ENCODE measurements around the gene LMNTD1.
"Not testable (repeated sequence)": the region's sequence is repeated elsewhere in the genome, so short reads cannot be mapped to it uniquely, and the experiment has no call there.

The LMNTD1 gene, protein sequence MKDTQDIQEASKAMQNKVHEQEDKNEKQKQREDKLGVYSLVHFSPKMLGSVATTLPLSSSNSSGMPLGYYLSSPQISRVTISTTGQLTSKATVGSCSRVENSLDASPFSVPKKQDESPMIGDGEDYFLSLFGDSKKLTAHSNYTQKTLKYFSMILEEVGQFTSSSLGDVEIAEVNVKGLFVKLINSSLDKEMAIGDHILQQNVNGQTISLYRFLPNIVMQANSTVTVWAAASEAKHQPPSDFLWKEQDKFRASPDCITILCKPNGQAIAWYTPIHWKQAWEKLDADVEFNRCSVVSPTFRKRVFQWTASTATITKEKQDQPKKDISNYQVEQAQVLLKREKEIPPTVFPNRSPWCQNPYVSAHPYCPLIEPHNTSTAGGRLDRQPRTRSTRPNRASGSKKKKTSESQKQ

DNA sequence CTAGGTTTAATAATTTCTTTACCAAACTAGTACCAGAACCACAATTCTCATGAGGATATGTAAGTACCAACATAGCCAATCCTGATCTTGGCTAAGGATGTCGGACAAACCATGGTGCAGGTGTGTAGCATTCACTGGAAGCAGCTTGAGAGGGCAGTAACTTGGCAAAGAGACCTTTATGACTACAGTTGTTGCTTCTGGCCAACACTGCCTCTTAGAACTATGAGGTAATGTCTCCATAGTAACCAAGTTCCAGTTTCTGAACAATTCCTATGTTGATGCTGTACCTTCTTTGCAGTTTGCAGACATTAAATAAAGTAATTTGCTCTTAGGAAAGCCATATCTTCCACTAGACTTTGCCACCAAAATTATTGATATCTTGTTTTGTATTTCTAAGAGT, at the start of gene LMNTD1:
TSS of gene LMNTD1 (minus strand) at position 186 of the 400 bp plus-strand sequence. CDS start 324 bp downstream, outside the sequence.
- DNase-seq: no peak

DNA sequence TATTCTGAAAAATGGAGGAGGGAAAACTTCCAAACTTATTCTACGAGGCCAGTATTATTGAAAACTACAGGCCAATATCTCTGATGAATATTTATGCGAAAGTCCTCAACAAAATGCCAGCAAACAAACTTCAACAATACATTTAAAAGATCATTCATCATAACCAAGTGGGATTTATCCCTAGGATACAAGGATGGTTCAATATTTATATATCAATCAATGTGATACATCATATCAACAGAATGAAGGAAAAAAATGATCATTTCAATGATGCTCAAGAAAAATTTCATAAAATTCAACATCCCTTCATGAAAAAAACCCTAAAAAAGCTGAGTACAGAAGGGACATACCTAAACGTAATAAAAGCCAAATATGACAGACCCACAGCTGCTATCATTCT, 45.9 kb upstream of the LMNTD1 start:
- no peak for DNase-seq

DNA sequence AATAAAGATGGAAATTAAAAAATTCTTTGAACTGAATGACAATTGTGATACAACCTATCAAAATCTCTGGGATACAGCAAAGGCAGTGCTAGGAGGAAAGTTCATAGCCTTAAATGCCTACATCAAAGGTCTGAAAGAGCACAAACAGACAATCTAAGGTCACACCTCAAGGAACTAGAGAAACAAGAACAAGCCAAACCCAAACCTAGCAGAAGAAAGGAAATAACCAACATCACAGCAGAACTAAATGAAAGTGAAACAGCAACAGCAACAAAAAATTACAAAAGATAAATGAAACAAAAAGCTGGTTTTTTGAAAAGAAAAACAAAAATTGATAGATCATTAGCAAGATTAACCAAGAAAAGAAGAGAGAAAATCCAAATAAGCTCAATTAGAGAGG, 42.4 kb upstream of the LMNTD1 start:
- not testable (repeated sequence) for DNase-seq

DNA sequence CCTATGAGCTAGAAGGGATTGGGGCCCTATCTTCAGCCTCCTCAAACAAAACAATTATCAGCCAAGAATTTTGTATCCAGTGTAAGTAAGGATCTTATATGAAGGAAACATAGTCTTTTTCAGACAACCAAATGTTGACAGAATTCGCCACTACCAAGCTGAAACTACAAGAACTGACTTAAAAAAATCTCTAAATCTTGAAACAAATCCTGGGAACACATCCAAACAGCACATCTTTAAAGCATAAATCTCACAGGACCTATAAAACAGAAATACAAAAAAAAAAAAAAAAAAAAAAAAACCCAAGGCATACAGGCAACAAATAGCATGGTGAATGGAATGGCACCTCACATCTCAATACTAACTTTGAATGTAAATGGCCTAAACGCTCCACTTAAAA, 41.3 kb upstream of the LMNTD1 start:
- no peak for DNase-seq

DNA sequence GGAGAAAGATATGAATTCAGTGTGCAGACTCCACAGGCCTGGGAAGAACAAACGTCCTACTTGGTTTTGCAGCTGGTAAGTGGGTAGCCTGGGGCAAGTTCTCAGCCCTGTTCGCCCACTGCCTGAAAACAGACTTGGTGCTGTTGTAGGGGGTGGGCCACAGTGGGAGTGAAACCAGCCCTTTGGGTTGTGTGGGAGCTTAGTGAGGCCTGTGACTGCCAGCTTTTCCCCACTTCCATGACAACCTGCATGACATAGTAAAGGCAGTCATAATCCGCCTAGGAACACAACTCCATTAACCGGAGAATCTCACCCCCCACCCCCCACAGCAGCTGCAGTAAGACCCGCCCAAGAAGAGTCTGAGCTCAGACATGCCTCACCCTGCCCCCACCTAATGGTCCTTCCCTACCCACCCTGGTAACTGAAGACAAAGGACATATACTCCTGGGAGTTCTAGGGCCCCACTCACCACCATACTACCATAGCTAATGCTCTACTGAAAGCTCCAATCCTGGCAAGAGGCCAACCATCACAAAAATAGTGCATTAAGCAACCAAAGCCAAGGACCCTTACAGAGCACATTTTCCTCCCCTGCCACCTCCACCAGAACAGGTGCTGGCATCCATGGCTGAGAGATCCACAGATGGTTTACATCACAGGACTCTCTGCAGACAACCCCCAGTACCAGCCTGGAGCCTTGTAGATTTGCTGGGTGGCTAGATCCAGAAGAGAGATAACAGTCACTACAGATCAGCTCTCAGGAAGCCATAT, 39.8 kb upstream of the LMNTD1 start:
- no peak for DNase-seq

DNA sequence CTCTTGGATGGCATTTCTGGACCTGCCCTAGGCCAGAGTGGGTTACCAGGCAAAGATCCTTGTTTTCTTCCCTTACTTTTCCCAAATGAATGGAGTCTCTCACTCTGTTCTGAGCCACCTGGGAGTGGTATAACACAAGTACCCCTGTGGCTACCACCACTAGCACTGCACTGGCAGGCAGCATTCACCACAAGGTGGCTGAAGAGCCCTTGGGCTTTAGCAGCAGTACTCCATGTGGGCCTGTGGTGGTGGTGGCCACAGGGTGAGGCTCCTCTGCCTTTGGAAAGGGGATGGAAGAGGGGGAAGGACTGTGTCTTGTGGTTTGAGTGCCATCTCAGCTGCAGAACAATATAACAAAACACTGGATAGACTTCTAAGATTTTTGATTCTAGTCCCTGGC, 38.1 kb upstream of the LMNTD1 start:
- no peak for DNase-seq

DNA sequence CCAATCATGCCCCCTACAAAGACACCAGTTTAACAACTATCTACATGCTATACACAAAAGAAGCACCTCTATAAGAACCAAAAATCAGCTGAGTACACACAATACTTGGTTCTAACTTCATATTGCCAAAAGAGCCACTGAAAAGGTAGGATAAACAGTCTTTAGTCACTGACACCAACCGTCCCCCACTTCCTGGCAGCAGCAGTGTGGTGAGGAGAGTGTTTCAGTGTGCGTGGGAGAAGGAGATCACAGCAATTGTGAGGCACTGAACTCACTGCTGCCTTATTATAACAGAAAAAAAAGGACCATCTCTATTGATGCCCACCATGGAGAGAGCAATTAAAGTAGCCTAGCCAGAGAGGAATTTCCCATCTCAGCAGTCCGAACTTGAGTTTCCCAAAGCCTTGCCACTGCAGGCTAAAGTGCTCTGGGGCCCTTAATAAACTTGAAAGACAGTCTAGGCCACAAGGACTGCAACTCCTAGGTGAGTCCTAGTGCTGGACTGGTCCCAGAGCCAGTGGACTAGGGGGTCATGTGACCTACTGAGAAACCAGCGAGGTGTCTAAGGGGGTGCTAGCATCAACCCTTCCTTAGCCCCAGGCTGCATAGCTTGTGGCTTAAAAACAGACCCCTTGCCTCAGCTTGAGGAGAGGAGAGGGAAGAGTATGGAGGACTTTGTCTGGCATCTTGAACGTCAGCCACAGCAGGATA, 37.1 kb upstream of the LMNTD1 start:
- DNase-seq: peak; percentile 26 to 42

DNA sequence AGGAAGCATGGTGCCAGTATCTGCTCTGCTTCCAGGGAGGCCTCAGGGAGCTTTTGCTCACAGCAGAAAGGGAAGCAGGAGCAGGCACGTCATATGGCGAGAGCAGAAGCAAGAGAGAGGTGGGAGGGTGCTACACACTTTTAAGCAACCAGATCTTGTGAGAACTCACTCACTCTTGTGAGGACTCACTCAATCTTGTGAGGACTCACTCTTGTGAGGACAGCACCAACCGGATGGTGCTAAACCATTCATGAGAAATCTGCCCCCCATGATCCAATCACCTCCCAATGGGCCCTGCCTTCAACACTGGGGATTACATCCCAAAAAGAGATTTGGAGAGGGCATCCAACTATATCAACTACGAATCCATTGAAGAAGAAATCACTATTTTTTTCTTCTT, 34.3 kb upstream of the LMNTD1 start:
- no peak for DNase-seq

DNA sequence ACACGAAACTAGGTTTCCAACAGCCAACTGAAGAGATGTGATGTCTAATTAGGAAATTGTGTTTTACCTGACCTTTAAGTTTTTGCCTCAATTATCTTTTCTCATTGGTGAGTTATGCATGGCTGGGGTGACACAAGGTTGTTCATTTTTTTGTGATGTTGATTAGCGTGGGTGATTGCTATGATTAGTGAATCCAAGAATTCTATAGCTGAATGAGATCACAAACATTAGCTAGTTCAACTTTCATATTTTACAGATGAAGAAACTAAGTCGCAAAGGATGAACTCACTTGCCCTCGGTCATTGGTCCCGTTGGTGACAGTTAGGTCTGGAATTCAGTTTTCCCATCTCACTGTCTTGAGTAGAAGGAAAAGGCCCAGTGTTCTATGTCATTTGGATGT, 32.6 kb upstream of the LMNTD1 start:
- DNase-seq: no peak

DNA sequence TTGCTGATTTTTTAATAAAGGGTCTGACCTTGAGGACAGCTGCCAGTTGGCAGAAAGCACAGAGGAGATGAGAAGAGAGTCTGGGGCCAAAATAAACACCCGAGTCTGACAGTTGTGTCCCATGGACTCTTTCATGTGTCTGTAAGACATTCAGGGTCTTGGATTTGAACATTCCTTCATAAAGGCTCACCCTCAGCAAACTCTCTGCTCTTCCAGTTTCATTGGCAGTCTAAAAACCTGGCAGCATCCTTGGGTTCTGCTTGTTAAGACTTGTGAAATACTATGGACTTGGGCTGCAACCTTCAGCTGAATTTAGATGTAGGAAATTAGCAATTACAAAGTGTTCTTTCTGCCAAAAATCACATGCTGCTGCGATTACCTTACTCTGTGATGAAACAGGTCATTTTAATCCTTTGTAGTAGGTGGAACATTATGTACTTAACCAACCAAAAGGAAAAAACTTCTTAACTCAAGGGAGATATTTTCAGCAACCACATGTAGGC, 32.0 kb upstream of the LMNTD1 start:
- DNase-seq: no peak

DNA sequence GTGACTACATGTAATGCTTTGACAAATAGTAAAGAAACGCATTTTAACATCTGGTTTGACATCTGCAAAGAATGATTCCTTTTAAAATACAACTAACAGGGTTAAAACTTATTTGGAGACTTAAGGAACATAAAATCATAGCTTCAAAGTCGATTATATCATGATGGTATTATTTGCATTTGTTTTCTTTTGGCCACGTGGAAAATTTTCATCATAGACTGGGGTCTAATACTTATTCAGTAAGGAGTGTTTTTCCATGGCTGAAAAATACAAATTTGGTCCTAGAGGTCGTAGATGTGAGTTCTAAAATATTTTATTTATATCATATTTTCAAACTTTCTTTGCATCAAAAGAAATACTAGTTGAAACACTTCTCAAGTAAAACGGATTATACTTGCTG, 31.5 kb upstream of the LMNTD1 start:
- no peak for DNase-seq

DNA sequence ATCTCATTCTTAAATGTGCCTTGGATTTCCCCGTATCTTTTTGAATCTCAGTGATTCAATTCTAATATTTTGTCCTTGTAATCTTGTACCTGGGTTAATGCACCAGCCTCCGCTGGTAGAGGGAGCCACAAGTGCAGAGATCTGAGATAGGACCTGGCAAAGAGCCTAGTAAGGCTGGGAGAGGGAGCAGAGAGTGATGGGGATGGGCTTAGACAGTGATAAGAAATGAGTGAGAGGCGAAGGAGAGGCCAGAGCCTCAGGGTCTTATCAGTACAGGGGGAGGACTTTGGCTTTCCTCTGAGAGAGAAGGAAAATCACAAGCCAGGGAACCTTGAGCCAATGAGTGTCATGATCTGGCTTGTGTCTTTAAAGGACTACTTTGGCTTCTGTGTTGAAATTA, 30.5 kb upstream of the LMNTD1 start:
- DNase-seq: no peak

DNA sequence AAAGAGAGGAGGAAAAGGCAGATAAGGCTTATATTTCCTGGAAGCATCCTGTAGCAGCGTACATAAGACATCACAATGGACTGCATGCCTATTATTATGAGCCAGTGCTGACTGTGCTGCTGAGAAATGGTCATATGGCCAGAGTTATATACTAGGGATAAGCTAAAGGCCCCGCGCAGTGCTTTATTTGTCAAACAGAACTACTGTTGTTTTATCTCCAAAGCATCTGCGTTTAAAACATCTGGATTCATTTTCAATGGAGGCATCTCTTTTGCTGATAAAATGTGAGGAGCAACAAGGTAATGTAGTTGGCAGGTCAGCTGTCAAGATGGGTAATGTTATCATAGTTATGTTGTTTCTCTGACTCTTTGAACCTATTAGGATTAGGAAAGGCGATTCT, 28.0 kb upstream of the LMNTD1 start:
- DNase-seq: no peak

DNA sequence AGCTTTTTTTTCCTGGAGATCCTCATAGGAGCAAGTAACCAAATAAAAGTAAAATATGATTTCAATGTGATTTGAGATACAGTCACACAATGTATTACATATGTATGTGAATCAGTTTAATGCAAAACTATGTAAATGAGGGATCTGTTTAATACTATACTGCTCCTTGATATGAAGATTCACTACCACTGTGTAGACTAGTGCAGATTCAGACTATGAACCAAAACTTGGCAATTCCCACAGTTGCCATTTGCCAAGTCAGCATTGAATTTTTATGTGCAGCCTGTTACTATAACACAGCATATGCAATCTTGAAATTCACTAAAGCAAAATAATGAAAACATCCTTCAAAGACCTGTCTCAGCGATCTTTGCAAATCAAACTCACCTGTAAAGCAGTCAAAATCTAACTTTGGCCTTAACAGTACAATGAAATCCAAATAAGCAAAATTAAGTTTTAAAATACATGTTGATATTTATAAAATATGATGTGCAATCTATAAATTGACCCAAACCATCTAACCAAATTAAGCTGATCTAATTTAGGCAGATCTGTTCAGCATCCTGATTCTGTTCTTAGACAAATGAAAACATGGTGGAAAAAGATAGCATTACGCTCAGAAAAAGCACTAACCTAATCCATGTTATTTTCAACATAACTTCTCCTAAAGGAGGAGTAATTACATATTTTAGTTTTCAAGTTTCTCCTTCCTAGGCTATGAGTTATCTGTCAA, 25.5 kb upstream of the LMNTD1 start:
- DNase-seq: no peak

DNA sequence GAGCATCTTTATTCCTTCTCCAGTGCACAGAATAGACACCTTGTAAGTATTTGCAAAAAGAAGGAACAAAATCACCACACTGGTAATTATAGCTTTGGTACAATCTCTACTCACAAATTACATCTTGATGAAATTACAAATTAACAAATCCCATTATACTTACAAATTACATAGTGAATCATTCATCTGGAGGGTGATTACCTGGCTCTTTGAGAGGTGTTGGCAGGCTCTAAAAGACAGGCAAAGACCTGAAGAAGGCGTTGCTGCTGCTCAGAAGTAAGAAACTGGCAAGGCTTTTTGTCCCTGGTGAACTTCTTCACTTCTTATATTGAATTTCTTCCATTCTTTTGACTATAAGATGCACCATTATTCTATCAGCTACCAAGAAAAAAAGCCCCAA, 21.7 kb upstream of the LMNTD1 start:
- no peak for DNase-seq

DNA sequence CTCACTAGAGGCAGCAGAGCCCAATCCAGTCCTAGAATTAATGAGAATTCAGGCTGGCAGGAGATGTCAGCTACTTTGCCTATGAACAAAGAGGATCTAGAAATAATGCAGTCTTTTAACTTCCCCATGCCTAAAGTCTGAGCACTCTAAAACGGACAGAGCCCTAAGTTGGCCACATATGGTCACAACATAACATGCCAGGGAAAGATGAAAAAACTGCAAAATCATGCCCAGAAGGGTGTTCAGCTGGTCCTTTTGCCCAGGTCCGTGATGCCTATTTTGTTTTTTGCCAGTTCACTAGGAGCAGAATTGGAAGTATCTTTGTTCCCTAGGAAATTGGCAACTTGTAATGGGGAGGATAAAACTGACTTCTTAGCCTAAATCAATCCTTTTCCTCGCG, 20.3 kb upstream of the LMNTD1 start:
- DNase-seq: no peak

DNA sequence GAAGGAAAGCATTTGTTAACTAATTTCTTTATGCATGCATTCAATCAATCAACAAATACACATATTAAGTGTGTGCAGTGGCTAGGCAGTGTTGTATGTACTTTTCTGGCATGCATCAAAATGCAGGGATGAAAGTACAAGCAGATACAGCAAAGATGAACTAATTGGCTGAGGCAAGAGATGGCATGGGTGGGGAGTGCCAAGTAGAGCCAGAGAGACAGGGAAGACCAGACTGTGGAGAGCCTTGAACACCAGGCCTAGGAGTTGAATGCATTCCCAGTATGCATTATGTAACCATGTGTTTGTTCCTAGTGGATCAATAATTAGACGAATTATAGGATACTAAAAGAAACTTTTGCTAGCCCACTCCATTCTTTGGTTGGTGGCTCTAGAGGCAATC, 17.3 kb upstream of the LMNTD1 start:
- no peak for DNase-seq

DNA sequence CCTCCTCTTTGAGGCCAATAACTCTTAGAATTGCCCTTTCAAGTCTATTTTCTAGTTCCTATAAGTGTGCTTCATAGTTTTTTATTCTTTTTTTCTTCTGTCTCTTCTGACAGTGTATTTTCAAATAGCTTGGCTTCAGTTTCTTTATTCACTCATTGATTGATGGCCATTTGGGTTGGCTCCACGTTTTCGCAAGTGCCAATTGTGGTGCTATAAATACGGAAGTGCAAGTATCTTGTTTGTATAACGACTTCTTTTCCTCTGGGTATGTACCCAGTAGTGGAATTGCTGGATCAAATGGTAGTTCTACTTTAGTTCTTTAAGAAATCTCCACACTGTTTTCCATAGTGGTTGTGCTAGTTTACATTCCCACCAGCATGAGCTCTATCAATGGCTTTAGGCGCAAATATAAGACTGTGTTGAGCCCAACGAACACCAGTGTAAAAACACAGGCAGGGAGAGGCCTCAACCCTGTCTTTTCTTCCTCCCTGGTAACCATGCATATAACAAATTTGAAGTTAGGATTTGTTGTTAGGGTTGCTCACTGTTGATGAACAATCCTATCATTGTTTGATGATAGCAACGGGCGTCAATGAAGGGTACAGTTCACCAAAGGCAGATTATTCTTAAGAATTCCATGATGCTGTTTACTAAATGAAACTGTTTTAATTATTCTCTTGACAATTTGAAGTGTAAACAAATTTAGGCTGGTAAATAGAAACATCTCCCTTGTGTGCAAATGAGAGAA, 13.3 kb upstream of the LMNTD1 start:
- no peak for DNase-seq

DNA sequence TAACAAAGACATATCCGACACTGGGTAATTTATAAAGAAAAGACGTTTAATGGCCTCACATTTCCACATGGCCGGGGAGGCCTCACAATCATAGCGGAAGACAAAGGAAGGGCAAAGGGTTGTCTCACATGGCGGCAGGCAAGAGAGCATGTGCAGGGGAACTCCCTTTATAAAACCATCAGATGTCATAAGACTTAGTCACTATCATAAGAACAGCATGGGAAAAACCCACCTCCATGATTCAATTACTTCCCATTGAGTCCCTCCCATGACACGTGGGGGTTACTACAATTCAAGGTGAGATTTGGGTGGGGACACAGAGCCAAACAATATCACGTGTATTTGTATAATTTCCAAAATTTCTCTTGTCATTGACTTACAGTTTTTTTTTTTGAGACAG, 5.5 kb upstream of the LMNTD1 start:
- no peak for DNase-seq

DNA sequence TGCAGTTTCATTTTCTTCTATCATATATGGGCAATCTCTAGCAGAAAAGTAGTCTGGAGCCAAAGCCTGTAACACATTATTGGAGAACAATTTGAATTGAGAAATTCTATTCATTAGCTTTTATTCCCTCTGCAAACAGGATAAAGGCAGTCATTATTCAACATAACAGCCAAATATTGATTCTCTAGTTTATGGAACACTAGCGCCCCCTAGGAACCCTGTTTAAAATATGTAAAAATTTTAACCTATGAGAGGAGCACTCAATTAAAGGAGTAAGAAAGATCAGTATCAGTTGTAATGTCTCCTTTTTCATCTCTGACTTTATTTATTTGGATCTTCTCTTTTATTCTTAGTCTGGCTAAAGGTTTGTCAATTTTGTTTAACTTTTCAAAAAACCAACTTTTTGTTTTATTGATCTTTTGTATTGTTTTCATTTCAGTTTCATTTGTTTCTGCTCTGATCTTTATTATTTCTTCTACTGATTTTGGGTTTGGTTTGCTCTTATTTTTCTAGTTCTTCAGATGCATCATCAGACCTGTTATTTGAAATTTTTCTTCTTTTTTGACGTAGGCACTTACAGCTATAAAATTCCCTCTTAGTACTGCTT, 4.8 kb upstream of the LMNTD1 start:
- DNase-seq: no peak

DNA sequence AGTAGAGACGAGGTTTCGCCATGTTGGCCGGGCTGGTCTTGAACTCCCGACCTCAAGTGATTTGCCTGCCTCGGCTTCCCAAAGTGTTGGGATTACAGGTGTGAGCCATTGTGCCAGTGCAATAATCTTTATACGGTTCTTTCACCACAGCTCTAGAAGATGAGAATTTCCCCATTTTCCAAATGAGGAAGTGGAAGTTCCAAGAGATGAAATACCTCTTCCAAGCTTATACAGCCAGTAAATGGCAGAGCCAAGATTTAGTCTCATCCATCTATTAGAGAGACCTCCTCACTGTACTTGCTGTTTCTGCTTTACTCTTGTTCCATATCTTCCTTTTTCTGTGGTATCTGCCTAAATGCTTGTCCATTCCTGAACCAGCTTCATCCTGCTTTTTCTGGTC, 3.1 kb upstream of the LMNTD1 start:
- DNase-seq: no peak

DNA sequence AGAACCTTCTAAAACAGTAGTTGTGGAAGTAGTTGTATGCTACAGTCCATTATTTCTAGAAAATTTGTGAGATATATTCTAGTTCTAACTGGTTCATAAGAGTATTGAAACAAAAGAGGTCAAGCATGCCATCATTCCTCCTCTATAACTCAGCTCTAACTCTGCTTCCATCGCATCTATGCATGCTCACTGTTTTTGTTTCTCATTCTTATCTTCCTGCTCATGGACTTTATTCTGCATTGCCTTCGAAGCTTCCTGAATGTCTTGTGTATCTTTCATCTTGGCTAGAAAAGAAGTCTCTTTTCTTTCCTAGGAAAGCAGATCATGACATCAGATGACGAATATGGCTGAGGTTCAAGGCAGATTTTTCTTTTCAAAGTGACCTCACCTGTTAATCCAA, 402 bp downstream of the LMNTD1 start:
- no peak for DNase-seq
